RWPE2 (cell line): ENCODE data around the gene C2CD3.

ENCODE experiments used
- ATAC-seq: fragments of 200-7000 bp; cut with Tn5 transposase; 3 replicates; pipeline ENCODE4 v1.9.1; 2021; ENCODE audit warnings: low read depth
- DNase-seq: peaks from one replicate; pipeline ENCODE4 v3.0.0-alpha.2; 2020; ENCODE audit warnings: low spot score
- H3K27ac ChIP-seq: fragments of 450-650 bp; 2 replicates; pipeline ENCODE4 v1.5.1; 2017; ENCODE audit warnings: mild to moderate bottlenecking; ENCODE audit not compliant: poor library complexity, severe bottlenecking
- H3K27me3 ChIP-seq: fragments of 250-450 bp; sonication (Bioruptor Pico); 2 replicates; pipeline ENCODE4 v1.5.1; 2021; ENCODE audit warnings: mild to moderate bottlenecking, moderate library complexity; ENCODE audit not compliant: insufficient read depth, poor library complexity, severe bottlenecking
- H3K36me3 ChIP-seq: fragments of 250-450 bp; sonication (Bioruptor Pico); 2 replicates; pipeline ENCODE4 v1.5.1; 2020; ENCODE audit warnings: low read depth, mild to moderate bottlenecking, moderate library complexity
- H3K4me1 ChIP-seq: fragments of 250-450 bp; sonication (Bioruptor Pico); 2 replicates; pipeline ENCODE4 v1.5.1; 2021; ENCODE audit warnings: mild to moderate bottlenecking, moderate library complexity; ENCODE audit not compliant: insufficient read depth, poor library complexity, severe bottlenecking
- H3K4me3 ChIP-seq: fragments of 250-450 bp; sonication (Bioruptor Pico); 2 replicates; pipeline ENCODE4 v1.5.1; 2021; ENCODE audit warnings: mild to moderate bottlenecking, moderate library complexity; ENCODE audit not compliant: severe bottlenecking
- H3K9me3 ChIP-seq: fragments of 250-450 bp; sonication (Bioruptor Pico); 2 replicates; pipeline ENCODE4 v1.5.1; 2021; ENCODE audit warnings: mild to moderate bottlenecking, moderate library complexity; ENCODE audit not compliant: severe bottlenecking
- TF ChIP-seq, protein P1 (sequence below): fragments of 450-650 bp; IDR thresholded peaks from one replicate; pipeline ENCODE4 v1.5.1; 2017; ENCODE audit warnings: mild to moderate bottlenecking, moderate library complexity; ENCODE audit not compliant: poor library complexity, severe bottlenecking

C2CD3 gene, protein sequence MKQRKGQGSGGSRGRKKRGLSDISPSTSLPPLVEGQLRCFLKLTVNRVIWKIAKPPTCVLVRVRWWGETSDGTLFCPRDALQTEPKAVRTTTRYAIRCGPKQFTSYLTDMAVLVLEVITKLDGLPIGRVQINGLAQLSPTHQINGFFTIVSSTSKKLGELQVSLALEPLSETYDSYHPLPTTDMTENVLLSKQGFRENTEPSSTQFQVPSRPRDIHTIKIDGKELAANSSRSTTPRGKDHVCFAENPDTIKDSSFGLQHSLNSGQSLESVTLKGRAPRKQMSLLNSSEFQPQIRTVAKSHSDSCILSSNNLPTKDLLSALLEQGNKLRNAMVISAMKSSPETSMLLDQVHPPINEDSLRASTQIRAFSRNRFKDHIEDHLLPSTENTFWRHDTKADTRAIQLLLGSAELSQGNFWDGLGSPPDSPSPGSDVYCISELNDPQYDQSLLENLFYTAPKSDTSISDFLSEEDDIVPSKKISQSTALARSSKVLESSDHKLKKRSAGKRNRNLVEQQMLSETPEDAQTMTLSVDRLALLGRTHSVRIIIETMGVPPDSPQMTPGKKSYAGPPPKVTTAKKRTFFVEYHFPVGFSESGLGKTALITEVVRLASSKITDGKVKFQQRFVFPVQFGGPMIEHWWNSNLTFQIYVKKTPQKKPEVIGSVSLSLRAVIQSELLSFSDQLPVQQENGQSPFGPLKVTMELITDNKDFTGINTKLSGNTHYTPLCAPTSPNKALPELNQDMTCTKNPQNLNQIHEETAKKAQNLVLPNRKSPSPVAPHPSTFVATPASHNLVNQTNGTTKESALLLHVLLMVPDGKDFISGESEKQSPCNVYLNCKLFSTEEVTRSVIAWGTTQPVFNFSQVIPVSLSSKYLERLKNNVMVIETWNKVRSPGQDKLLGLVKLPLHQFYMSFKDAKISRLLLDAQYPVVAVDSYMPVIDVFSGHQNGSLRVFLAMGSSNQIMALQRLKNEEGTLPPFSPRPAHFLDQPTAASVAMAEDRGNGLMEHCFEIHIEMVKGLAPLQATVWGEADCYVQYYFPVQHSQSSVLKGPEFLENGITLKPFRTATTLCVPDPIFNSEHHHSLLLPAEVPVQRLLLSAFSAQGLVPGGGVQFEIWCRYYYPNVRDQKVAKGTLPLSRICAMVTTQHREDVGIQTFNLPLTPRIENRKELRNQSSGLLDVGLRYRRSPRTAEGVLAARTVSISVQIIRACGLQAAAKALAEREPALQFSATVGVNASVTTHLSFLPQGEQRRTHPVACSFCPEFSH (N-terminal part only)

DNA sequence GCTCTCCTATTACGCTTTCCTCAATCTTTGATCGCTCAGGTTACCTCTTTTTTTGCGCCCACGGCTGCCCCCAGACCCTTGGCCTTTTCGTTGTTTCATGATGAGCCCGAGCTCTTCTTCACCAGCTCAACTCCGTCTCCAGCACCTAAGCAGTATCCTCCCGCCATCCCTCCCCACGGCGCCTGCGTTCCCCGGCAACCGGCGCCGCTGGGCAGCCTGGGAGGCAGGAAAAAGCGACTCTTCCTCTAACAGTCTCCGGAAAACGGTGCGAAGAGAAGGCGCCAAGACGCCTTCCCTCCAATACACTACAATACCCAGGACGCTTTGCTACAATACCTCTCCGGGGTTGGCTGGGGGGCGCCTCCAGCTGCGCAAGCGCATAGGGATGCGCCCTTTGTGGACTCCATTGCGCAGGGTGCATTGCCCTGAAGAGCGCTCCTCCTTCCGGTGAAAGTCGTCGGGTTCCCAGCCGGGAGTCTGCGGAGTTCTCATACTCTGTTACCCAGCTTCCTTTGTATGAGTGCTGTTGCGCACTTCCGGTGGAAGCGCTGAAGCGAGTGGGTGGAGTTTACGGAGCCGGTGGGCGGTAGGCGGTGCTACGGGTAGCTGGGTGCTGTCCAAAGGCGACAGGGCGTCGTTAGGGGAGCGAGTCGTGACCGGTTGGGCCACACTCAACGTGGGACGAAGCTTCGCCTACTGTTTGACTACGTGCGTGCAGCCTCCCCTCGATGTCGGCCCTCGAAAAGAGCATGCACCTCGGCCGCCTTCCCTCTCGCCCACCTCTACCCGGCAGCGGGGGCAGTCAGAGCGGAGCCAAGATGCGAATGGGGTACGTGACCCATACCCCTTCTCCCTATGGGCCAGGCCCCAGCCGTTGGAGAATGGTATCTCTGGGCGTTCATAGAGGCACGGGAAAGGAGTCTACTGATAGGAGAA lies at the start of gene C2CD3, which contains the start of gene PPME1:
TSS of gene C2CD3 (minus strand) at position 309 of the 936 bp plus-strand sequence. CDS start at position 99, 210 bp downstream.
TSS of gene PPME1 (plus strand) at position 596 of the 936 bp plus-strand sequence. CDS start at position 729, 133 bp downstream.
- no peaks in the 10 kb centered on the region for H3K9me3 ChIP-seq
- no peaks in the 10 kb centered on the region for H3K27me3 ChIP-seq
- H3K27ac ChIP-seq: peak within 1 kb of the TSS; percentile 59
- H3K4me1 ChIP-seq: peaks cover 21% of the 10 kb centered on the region
- peak; percentile 98 for DNase-seq
- TF ChIP-seq, protein P1, sequence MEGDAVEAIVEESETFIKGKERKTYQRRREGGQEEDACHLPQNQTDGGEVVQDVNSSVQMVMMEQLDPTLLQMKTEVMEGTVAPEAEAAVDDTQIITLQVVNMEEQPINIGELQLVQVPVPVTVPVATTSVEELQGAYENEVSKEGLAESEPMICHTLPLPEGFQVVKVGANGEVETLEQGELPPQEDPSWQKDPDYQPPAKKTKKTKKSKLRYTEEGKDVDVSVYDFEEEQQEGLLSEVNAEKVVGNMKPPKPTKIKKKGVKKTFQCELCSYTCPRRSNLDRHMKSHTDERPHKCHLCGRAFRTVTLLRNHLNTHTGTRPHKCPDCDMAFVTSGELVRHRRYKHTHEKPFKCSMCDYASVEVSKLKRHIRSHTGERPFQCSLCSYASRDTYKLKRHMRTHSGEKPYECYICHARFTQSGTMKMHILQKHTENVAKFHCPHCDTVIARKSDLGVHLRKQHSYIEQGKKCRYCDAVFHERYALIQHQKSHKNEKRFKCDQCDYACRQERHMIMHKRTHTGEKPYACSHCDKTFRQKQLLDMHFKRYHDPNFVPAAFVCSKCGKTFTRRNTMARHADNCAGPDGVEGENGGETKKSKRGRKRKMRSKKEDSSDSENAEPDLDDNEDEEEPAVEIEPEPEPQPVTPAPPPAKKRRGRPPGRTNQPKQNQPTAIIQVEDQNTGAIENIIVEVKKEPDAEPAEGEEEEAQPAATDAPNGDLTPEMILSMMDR: peak; percentile 55
- ATAC-seq: peak; percentile 91
- H3K4me3 ChIP-seq: peak within 1 kb of the TSS; percentile 57
- peaks cover 32% of the 10 kb centered on the region for H3K36me3 ChIP-seq

DNA sequence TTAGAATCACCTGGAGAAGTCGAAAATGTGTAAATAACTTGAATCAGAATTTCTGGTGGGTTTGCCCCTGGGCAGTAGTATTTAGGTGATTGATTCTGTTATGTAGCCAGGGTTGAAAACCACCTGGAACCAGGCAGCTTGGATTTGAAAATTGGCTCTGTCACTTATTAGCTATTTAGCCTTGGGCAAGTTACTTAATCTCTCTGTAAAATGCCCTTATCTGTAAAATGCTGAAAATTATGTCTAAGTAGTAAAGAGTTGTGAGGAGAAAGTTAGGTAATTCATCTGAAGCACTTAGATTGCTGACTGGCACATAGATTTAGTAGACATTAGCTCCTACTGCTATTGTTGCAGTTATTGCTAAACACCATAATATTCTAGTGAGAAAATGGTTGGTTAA lies 49.6 kb upstream of the C2CD3 start:
- H3K27ac ChIP-seq: no peak overlapping the region
- DNase-seq: no peak
- no peak for ATAC-seq
- H3K36me3 ChIP-seq: peaks cover 17% of the 10 kb centered on the region
- no peaks in the 10 kb centered on the region for H3K4me1 ChIP-seq
- no peaks in the 10 kb centered on the region for H3K27me3 ChIP-seq
- TF ChIP-seq, protein P1: no peak
- H3K9me3 ChIP-seq: no peaks in the 10 kb centered on the region
- H3K4me3 ChIP-seq: no peak overlapping the region

DNA sequence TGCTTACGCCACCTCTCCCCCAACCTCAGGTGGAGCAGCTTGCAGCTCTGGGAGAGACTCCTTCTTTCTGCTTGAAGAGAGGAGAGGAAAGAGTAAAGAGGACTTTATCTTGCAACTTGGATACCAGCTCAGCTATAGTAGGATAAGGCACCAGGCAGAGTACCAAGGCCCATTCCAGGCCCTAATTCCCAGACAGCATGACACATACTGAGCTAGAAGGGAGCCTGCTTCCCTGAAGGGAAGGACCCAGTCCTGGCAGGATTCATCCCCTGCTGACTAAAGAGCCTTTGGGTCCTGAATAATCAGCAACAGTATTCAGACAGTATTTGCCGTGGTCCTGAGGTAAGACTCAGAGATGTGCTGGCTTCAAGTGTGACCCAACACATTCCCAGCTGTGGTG lies 41.7 kb upstream of the C2CD3 start:
- H3K4me3 ChIP-seq: no peak overlapping the region
- no peaks in the 10 kb centered on the region for H3K27me3 ChIP-seq
- peaks cover 30% of the 10 kb centered on the region for H3K36me3 ChIP-seq
- ATAC-seq: no peak
- TF ChIP-seq, protein P1: no peak
- H3K9me3 ChIP-seq: no peaks in the 10 kb centered on the region
- DNase-seq: no peak
- H3K4me1 ChIP-seq: no peaks in the 10 kb centered on the region
- no peak overlapping the region for H3K27ac ChIP-seq

DNA sequence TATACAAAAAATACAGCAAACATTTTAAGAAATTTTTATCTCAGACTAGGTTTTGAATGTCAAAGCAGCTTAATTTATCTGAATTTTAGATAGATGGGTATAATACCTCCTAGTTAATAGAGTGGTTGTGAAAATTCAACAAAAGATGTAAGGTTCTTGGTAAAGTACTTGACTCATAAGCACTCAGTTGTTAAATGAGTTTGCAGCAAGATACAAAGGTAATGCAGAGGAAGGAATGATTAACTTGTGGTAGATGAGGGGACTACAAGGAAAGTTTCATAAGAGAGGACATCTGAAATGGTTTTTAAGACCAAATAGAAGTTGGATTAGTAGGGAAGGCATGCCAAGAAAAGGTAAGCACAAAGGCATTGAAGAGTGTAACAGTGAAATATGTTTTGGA lies 37.7 kb upstream of the C2CD3 start:
- ATAC-seq (no peak), DNase-seq (no peak)
- no peak overlapping the region for H3K27ac ChIP-seq
- H3K36me3 ChIP-seq: peaks cover 46% of the 10 kb centered on the region
- TF ChIP-seq, protein P1: no peak
- no peaks in the 10 kb centered on the region for H3K27me3 ChIP-seq
- H3K4me1 ChIP-seq: no peaks in the 10 kb centered on the region
- H3K4me3 ChIP-seq: no peak overlapping the region
- no peaks in the 10 kb centered on the region for H3K9me3 ChIP-seq
